ENCODE data around the gene KLHL8.

KLHL8 gene

DNA sequence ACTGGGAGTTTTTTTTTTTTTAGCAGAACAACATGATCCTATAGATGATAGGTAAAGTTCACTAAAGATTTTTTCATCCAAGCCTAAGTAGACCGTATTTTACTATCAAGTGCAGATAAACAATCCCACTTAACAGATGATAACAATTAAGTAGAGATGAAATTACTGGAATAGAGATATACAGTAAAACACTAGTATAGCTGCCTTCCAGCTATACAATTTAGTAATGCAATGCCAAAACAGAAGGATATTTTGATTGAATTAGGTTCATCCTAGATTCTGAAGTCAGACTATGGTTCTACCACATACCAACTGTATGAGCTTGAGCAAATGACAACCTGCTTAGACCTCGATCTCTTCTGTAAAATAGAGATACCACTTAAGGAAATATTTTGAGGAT is 24.3 kb downstream of the KLHL8 start:
- TF ChIP-seq, protein P1, sequence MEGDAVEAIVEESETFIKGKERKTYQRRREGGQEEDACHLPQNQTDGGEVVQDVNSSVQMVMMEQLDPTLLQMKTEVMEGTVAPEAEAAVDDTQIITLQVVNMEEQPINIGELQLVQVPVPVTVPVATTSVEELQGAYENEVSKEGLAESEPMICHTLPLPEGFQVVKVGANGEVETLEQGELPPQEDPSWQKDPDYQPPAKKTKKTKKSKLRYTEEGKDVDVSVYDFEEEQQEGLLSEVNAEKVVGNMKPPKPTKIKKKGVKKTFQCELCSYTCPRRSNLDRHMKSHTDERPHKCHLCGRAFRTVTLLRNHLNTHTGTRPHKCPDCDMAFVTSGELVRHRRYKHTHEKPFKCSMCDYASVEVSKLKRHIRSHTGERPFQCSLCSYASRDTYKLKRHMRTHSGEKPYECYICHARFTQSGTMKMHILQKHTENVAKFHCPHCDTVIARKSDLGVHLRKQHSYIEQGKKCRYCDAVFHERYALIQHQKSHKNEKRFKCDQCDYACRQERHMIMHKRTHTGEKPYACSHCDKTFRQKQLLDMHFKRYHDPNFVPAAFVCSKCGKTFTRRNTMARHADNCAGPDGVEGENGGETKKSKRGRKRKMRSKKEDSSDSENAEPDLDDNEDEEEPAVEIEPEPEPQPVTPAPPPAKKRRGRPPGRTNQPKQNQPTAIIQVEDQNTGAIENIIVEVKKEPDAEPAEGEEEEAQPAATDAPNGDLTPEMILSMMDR (IDR thresholded peaks at IDR 0.05): no peak
- no peaks in the 10 kb centered on the region for H3K27me3 Mint-ChIP-seq (ENCODE audit: low read depth, poor library complexity)
- H3K4me3 Mint-ChIP-seq: no peak overlapping the region
- peaks cover 12% of the 10 kb centered on the region for H3K36me3 Mint-ChIP-seq (ENCODE audit: low read depth)
- H3K9me3 Mint-ChIP-seq: peaks cover 2% of the 10 kb centered on the region
- peaks cover 5% of the 10 kb centered on the region for H3K4me1 Mint-ChIP-seq
- DNase-seq: no peak
- H3K27ac Mint-ChIP-seq: no peak overlapping the region

DNA sequence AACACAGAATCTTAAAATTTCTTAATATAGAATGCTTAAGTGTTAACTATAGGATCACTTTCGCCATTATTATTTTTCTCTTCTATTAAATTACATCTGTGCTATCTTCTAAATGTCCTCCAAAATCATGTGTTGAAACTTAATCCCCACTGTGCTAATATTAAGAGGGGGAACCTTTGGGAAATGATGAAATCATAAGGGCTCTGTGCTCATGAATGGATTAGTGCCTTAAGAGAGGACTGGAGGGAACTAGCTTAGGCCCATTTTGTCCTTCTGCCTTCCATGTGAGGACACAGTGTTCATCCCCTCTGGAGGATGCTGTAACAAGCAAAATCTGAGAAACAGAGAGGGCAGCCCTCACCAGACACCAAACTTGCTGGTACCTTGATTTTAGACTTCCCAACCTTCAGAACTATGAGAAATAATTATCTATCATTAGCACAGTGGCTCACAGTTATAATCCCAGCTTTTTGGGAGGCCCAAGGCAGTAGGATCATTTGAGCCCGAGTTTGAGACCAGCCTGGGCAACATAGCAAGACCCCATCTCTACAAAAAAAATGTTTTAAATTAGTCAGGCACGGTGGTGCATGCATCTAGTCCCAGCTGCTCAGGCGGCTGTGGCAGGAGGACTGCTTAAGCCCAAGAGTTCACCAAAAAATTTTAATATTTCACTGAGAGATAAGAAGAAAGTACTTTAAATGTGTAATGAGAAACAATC is 26.3 kb downstream of the KLHL8 start:
- peaks cover 9% of the 10 kb centered on the region for H3K36me3 Mint-ChIP-seq (ENCODE audit: low read depth)
- no peaks in the 10 kb centered on the region for H3K27me3 Mint-ChIP-seq (ENCODE audit: low read depth, poor library complexity)
- H3K9me3 Mint-ChIP-seq: no peaks in the 10 kb centered on the region
- peaks cover 5% of the 10 kb centered on the region for H3K4me1 Mint-ChIP-seq
- H3K27ac Mint-ChIP-seq: no peak overlapping the region
- H3K4me3 Mint-ChIP-seq: no peak overlapping the region
- TF ChIP-seq, protein P1 (IDR thresholded peaks at IDR 0.05): no peak
- DNase-seq: no peak

DNA sequence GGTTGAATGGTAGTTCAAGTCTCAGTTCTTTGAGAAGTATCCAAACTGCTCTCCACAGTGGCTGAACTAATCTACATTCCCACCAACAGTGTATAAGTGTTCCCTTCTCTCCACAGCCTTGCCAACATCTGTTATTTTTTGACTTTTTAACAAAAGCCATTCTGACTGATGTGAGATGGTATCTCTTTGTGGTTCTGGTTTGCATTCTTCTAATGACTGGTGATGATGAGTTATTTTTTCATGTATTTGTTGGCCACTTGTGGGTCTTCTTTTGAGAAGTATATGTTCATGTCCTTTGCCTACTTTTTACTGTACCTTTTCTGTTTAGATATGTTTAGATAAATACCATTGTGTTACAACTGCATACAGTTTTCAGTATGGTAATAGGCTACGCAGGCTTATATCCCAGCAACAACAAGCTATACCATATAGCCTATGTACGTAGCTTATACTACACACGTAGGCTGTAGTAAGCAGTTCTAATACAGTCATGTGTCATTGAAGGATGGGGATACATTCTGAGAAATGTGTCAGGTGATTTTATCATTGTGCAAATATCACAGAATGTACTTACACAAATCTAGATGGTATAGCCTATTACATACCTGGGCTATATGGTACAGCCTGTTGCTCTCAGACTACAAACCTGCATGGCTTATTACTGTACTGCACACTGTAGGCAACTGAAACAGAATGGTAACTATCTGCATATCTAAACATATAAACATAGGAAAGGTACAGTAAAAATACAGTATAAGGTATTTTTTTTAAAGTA is 28.1 kb downstream of the KLHL8 start:
- Mint-ChIP-seq H3K27me3 (ENCODE audit: low read depth, poor library complexity) (no peaks in the 10 kb centered on the region), H3K36me3 (ENCODE audit: low read depth) (peaks cover 15% of the 10 kb centered on the region), H3K27ac (no peak overlapping the region), H3K4me1 (peaks cover 5% of the 10 kb centered on the region), H3K9me3 (no peaks in the 10 kb centered on the region), H3K4me3 (no peak overlapping the region)
- TF ChIP-seq, protein P1 (IDR thresholded peaks at IDR 0.05): no peak
- DNase-seq: no peak

DNA sequence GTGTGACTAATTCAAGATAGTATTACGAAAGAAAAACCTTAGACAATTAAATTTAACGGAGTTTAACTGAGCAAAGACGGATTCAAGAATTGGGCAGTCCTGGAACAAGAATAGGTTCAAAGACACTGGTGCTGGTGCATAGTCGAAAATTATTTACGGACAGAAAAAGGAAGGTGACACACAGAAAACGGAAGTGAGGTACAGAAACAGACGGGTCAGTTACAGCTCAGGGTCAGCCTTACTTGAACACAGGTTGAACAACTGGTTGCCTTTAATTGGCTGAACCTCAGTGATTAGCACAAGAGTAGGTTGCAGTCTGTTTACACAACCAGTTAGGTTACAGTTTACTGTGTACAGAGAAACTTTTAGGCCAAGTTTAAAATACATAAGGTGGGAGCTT is 31.5 kb downstream of the KLHL8 start:
- peaks cover 15% of the 10 kb centered on the region for H3K36me3 Mint-ChIP-seq (ENCODE audit: low read depth)
- no peaks in the 10 kb centered on the region for H3K27me3 Mint-ChIP-seq (ENCODE audit: low read depth, poor library complexity)
- no peaks in the 10 kb centered on the region for H3K4me1 Mint-ChIP-seq

DNA sequence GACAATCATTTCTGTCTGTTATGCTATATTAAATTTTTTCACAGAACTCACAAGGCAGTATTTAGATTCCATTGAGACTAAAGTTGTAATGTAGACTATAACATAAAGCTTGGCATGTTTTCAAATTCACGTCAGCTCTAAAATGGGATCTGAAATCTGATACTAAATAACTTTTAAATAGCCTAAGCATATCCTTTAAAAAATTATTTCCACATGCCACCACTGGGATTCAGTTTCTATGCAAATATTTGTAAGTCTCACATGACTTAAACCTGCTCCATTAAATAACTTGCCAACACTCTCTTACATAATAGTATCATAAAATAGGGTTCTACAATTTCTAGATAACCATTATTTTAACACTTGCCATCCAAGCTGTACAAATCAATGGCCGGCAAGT is 32.4 kb downstream of the KLHL8 start:
- Mint-ChIP-seq H3K4me1 (no peaks in the 10 kb centered on the region), H3K9me3 (no peaks in the 10 kb centered on the region), H3K27me3 (ENCODE audit: low read depth, poor library complexity) (no peaks in the 10 kb centered on the region)

More for the DNA sequence above, 31.5 kb downstream of the KLHL8 start:
- no peak for DNase-seq
- Mint-ChIP-seq H3K27ac (no peak overlapping the region), H3K9me3 (no peaks in the 10 kb centered on the region), H3K4me3 (no peak overlapping the region)
- TF ChIP-seq, protein P1 (IDR thresholded peaks at IDR 0.05): no peak

More for the DNA sequence above, 32.4 kb downstream of the KLHL8 start:
- H3K27ac Mint-ChIP-seq: no peak overlapping the region
- H3K4me3 Mint-ChIP-seq: no peak overlapping the region
- H3K36me3 Mint-ChIP-seq (ENCODE audit: low read depth): peaks cover 15% of the 10 kb centered on the region
- TF ChIP-seq, protein P1 (IDR thresholded peaks at IDR 0.05): no peak
- DNase-seq: no peak

All from nephron progenitor cell (in vitro differentiated cells).